Panc1 (cell line): ENCODE data around the gene CREB3. TPM values are rescaled to one million over a fixed set of nuclear protein-coding genes. Genes with fewer than 3 reads are reported as not detected.

Experiments
- ATAC-seq: fragments of 200-7000 bp; cut with Tn5 transposase; 2 replicates; pipeline ENCODE4 v1.9.1; 2020; ENCODE audit warnings: mild to moderate bottlenecking, moderate library complexity
- BruUV-seq: library from RNA; stranded (reverse); fragments of 400-500 nt; replicated peaks from 2 replicates; lab custom pipeline; 2021; lab: Mats Ljungman, UMichigan
- CTCF ChIA-PET: fragments of 300-600 bp; sonication (Branson Sonifier 250); formaldehyde crosslinking; loops from one replicate; lab custom pipeline; 2022; ENCODE audit warnings: antibody characterized with exemption; lab: Charles Lee
- POLR2A ChIA-PET: fragments of 300-600 bp; sonication (Branson Sonifier 250); formaldehyde crosslinking; loops from one replicate; lab custom pipeline; 2022; ENCODE audit warnings: antibody characterized with exemption; lab: Charles Lee
- DNase-seq: peaks from one replicate; pipeline ENCODE4 v3.0.0-alpha.2; 2010; ENCODE audit warnings: low read depth, low spot score
- H3K27ac ChIP-seq: 2 replicates; pipeline ENCODE4 v1.5.1; 2011; ENCODE audit warnings: mild to moderate bottlenecking, low read length, inconsistent platforms
- H3K27me3 ChIP-seq: fragments of 200-500 bp; sonication (Bioruptor generic); 2 replicates; pipeline ENCODE4 v1.6.0; 2014; ENCODE audit warnings: low read length, inconsistent platforms; ENCODE audit not compliant: control insufficient read depth, insufficient read depth
- H3K36me3 ChIP-seq: fragments of 200-500 bp; sonication (Bioruptor generic); 2 replicates; pipeline ENCODE4 v1.5.1; 2014; ENCODE audit warnings: inconsistent platforms, mild to moderate bottlenecking, low read length, moderate library complexity; ENCODE audit not compliant: control insufficient read depth, insufficient read depth
- H3K4me1 ChIP-seq: 2 replicates; pipeline ENCODE4 v1.5.1; 2011; ENCODE audit warnings: inconsistent platforms, mild to moderate bottlenecking, low read length, moderate library complexity; ENCODE audit not compliant: control insufficient read depth, insufficient read depth
- H3K4me3 ChIP-seq, 2 experiments: 2 replicates each; pipeline ENCODE4 v1.5.1; 2011 to 2012; ENCODE audit warnings: low read depth in 2 of 2, low read length in 2 of 2, mild to moderate bottlenecking in 2 of 2, inconsistent platforms in 1 of 2, moderate library complexity in 1 of 2
- H3K9me3 ChIP-seq: fragments of 200-500 bp; sonication (Bioruptor generic); 2 replicates; pipeline ENCODE4 v1.5.1; 2014; ENCODE audit warnings: low read depth, mild to moderate bottlenecking, inconsistent platforms, low read length, moderate library complexity; ENCODE audit not compliant: control insufficient read depth, insufficient read depth
- CTCF ChIP-seq: fragments of 450-650 bp; IDR thresholded peaks from 2 replicates; pipeline ENCODE4 v1.5.1; 2017; ENCODE audit warnings: mild to moderate bottlenecking
- POLR2AphosphoS5 ChIP-seq: IDR thresholded peaks from 2 replicates; pipeline ENCODE4 v1.6.1; 2012; ENCODE audit warnings: mild to moderate bottlenecking, low read depth, low read length, moderate library complexity
- REST ChIP-seq, 2 experiments: IDR thresholded peaks; 2 replicates each; pipeline ENCODE4 v1.6.1; 2011 to 2012; ENCODE audit warnings: low read depth in 2 of 2, control low read depth in 1 of 2, low read length in 1 of 2, mild to moderate bottlenecking in 1 of 2, moderate library complexity in 1 of 2; ENCODE audit not compliant: insufficient read depth in 1 of 2
- SIN3A ChIP-seq: IDR thresholded peaks from 2 replicates; pipeline ENCODE4 v1.6.1; 2012; ENCODE audit warnings: low read depth, mild to moderate bottlenecking, low read length, moderate library complexity, borderline replicate concordance; ENCODE audit not compliant: insufficient read depth
- TCF7L2 ChIP-seq: IDR thresholded peaks from 2 replicates; pipeline ENCODE4 v1.6.1; 2011; ENCODE audit warnings: mild to moderate bottlenecking, low read depth, low read length, inconsistent platforms
- in situ Hi-C: cut with HindIII; loops from 2 replicates; pipeline ENCODE4 v1.10.0; 2016; ENCODE audit warnings: low sequenced_read_pairs, low pct_unique_long_range_greater_than_20kb
- intact Hi-C: fragments of 100-400 bp; cut with micrococcal nuclease; formaldehyde crosslinking; loops from one replicate; pipeline ENCODE4 v1.10.0; 2022; ENCODE audit not compliant: unreplicated experiment
- total RNA-seq: library from RNA; stranded (reverse); gene quantifications from one replicate; pipeline ENCODE4 v1.2.1, GENCODE V29; 2021; ENCODE audit not compliant: unreplicated experiment

Gene CREB3
- total RNA-seq, 1 experiment from 2014 or later: 67.0 TPM

- Histone ChIP-seq H3K36me3 (peaks cover 13% of the 10 kb centered on the region), H3K4me1 (peaks cover 42% of the 10 kb centered on the region), H3K27me3 (no peaks in the 10 kb centered on the region), H3K9me3 (no peaks in the 10 kb centered on the region), H3K27ac (peak overlapping the region; percentile 95), H3K4me3 (peak overlapping the region; percentile 82 to 99)
- TSS peak; percentile 86 for BruUV-seq
- TF ChIP-seq REST (IDR thresholded peaks at IDR 0.05; ENCODE audit: insufficient read depth in 1 of 2, low read depth in 2 of 2, low read length in 1 of 2): no peak
- TF ChIP-seq SIN3A: no peak
- TF ChIP-seq CTCF: no peak
- no peak for TF ChIP-seq POLR2AphosphoS5
- no peak for TF ChIP-seq TCF7L2
- no peak for DNase-seq
- ChIA-PET CTCF (interaction anchor here (0.6 to 3.0 kb wide), 7 partner anchors 35 to 255 kb away, joined by 3 to 13 read pairs (median 5); no protein-coding TSS in a partner anchor), POLR2A (interaction anchor here (0.6 to 1.8 kb wide), 7 partner anchors 12 to 102 kb away, joined by 3 to 11 read pairs (median 7); partner anchors contain the start of genes ARHGEF39, CCDC107, RMRP and SPAG8)
- ATAC-seq: no peak
- intact Hi-C loops: no loop called here
- in situ Hi-C loops: no loop called here
Measured at GRCh38 chr9:35731415-35732184, 866 bp upstream of the CREB3 start.

- peaks cover 21% of the 10 kb centered on the region for H3K36me3 ChIP-seq
- peak; percentile 16 for ATAC-seq
- no peaks in the 10 kb centered on the region for H3K9me3 ChIP-seq
- in situ Hi-C loops: no loop called here
- peak overlapping the region; percentile 82 to 99 for H3K4me3 ChIP-seq
- POLR2A ChIA-PET: interaction anchor here (0.5 to 1.8 kb wide), 4 partner anchors 30 to 653 kb away, joined by 4 to 7 read pairs (median 6); partner anchors contain the start of genes ARHGEF39, CCDC107, FANCG and RMRP
- H3K27me3 ChIP-seq: no peaks in the 10 kb centered on the region
- peaks cover 50% of the 10 kb centered on the region for H3K4me1 ChIP-seq
- no peak for DNase-seq
- peak overlapping the region; percentile 89 for H3K27ac ChIP-seq
- no peak for TF ChIP-seq REST (IDR thresholded peaks at IDR 0.05; ENCODE audit: insufficient read depth in 1 of 2, low read depth in 2 of 2, low read length in 1 of 2)
- TF ChIP-seq TCF7L2: no peak
- TF ChIP-seq CTCF: no peak
- no peak for TF ChIP-seq SIN3A
- no peak; the same call in 1 of the 2 replicates for TF ChIP-seq POLR2AphosphoS5
- intact Hi-C loops: no loop called here
- TSS peak; percentile 90 for BruUV-seq
- CTCF ChIA-PET: interaction anchor here (1.0 to 2.5 kb wide), 2 partner anchors 36 to 74 kb away, joined by 3 to 13 read pairs; no protein-coding TSS in a partner anchor
Measured at GRCh38 chr9:35732800-35733541, 505 bp downstream of the CREB3 start.
